GM12801 (cell line): ENCODE results near the gene ROBO4.

Source experiments
- TF ChIP-seq, protein P1 (sequence below): IDR thresholded peaks from one replicate; pipeline ENCODE4 v1.5.1; 2011; ENCODE audit warnings: control low read depth; ENCODE audit not compliant: insufficient read length; ENCODE audit errors: extremely low read depth

ROBO4 gene

DNA sequence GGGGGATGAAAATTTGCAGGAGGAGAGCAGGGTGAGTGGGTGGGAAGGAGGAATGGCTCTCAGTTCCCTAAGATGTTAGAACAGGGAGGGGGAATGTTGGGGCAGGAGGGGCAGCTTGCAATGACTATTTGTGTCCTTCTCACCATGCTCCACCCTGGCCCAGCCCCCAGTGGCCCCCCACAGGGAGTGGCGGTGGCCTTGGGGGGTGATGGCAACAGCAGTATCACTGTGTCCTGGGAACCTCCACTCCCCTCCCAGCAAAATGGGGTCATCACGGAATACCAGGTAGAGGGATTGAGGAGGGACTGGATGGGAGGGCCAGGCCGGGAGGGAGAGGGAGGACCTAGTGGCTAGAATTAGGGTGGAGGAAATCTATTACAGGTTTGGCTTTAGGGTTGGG lies 22.3 kb downstream of the ROBO4 start:
- TF ChIP-seq, protein P1, sequence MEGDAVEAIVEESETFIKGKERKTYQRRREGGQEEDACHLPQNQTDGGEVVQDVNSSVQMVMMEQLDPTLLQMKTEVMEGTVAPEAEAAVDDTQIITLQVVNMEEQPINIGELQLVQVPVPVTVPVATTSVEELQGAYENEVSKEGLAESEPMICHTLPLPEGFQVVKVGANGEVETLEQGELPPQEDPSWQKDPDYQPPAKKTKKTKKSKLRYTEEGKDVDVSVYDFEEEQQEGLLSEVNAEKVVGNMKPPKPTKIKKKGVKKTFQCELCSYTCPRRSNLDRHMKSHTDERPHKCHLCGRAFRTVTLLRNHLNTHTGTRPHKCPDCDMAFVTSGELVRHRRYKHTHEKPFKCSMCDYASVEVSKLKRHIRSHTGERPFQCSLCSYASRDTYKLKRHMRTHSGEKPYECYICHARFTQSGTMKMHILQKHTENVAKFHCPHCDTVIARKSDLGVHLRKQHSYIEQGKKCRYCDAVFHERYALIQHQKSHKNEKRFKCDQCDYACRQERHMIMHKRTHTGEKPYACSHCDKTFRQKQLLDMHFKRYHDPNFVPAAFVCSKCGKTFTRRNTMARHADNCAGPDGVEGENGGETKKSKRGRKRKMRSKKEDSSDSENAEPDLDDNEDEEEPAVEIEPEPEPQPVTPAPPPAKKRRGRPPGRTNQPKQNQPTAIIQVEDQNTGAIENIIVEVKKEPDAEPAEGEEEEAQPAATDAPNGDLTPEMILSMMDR: no peak

DNA sequence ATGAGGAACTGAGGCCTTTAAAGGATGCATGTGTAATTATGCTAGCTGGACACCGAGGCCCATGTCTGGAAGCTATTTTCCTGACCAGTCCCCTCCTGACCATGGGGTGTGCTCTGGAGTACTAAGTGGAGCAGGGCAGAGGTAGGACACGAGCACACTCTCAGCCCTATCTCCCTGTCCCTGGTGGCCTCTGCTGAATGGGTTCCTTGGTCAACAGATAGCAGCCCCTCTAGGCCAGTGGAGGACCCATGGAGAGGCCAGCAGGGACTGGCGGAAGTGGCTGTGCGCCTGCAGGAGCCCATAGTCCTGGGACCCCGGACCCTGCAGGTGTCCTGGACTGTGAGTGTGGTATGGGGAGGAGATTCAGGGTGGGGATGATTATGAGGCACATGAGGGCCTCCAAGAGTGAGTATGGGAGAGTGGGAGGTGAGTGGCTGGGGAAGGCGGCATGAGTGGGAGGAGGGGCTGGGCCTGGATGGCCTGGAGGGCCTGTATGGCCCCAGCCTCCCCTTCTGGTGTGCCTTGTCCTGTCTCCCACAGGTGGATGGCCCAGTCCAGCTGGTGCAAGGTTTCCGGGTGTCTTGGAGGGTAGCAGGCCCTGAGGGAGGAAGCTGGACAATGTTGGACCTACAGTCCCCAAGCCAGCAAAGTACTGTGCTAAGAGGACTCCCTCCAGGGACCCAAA lies 23.0 kb downstream of the ROBO4 start:
- TF ChIP-seq, protein P1: no peak

DNA sequence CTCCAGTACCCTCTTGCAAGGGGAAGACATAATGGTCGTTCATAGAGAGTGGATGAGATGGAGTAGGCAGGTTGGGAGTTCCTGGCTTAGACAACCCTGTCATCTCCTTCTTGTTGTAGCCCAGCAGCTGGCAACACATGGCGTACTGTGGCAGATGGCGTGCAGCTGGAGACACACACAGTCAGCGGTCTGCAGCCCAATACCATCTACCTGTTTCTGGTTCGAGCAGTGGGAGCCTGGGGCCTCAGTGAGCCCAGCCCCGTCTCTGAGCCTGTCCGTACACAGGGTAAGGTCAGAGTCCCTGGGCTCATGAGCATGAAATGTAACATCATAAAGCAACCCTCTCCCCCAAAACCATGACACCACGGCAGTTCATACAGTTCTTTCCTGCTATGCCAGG lies 23.7 kb downstream of the ROBO4 start:
- TF ChIP-seq, protein P1: no peak

DNA sequence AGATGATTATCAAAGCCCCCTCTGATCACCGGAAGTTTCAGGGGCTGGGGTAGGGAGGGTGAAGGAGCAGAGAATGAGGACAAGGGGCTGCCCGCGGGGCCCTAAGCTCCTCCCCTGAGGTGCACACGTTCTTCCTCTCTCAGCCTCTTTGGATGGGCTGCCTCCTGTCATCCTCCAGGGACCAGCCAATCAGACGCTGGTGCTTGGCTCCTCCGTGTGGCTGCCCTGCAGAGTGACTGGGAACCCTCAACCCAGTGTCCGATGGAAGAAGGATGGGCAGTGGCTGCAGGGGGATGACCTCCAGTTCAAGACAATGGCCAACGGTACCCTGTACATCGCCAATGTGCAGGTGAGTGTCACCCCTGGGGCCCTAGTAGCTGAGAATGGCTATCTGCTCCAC lies 24.9 kb downstream of the ROBO4 start:
- TF ChIP-seq, protein P1: no peak

DNA sequence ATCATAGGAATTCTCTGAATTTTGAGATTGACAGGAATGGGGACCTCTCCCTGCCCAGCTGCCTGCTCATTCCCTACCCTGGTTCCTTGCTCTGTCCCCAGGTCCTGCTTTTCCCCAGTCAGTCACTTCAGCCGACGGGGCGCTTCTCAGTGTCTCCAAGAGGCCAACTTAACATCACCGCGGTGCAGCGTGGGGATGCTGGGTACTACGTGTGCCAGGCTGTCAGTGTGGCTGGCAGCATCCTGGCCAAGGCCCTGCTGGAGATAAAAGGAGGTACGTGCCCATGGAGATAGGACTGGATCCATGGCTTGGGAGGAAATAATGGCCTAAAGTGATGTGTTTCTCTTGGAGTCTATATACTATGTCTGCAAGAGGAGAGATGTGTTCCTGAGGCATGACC lies 25.4 kb downstream of the ROBO4 start:
- TF ChIP-seq, protein P1: no peak

DNA sequence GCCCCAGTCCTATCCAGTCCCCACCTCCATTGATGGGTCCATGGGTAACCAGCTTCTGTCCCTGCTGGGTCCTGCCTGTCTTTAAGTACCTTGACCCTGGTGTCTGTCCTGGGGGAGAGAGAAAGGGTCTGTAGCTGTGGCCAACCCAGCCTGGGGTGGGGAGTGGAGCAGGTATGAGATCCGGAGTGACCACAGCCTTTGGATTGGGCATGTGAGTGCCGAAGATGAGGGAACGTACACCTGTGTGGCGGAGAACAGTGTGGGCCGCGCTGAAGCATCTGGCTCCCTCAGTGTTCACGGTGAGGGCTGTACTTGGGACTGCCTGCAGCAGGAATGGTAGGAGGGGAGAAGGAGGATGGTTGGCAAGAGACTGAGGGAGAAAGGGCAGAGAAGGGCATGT lies 27.2 kb downstream of the ROBO4 start:
- TF ChIP-seq, protein P1: no peak

DNA sequence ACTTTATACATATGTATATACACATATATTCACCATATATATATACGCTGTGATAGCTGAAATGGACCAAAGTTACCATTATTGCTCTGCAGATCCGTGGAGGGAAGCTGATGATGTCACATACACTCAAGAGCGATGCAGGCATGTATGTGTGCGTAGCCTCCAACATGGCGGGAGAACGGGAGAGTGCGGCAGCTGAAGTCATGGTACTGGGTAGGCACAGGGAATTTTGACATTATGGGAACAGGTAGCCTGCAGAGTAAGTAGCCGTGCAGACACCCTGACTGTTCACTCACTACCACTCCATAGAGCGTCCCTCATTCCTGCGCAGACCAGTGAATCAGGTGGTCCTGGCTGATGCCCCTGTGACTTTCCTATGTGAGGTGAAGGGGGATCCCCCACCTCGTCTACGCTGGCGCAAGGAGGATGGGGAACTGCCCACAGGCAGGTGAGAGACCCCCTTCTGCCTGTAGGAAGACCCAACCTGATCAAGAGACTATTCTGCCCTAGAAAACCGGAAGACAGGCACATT lies 27.7 kb downstream of the ROBO4 start:
- TF ChIP-seq, protein P1: no peak

DNA sequence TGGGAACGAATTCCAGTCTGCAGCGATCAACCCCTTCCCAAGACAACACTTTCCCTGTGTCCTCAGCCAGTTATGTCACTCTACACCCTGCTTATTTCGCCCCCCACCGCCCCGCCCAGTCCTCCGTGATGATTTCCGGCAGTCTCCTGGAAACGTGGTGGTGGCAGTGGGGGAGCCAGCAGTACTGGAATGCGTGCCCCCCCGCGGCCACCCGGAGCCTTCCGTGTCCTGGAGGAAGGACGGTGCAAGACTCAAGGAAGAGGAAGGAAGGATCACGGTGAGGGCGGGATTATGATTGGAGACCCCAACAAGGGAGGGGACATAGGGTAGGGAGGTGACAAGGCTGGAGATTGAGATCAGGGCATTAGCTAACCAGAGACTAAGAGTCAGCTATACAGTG lies 28.3 kb downstream of the ROBO4 start:
- TF ChIP-seq, protein P1: no peak
